Thoracic aorta (tissue), 2 donors: Measurements from ENCODE around the gene KCND3. TPM values are rescaled to one million over a fixed set of nuclear protein-coding genes. Genes with fewer than 3 reads are reported as not detected.

Experiments used
- ATAC-seq: fragments of 150-250 bp; one replicate; pipeline ENCODE4 v1.8.0; 2017; ENCODE audit warnings: low read depth; ENCODE audit not compliant: insufficient number of reproducible peaks, low FRiP score
- DNase-seq: peaks from one replicate; pipeline ENCODE4 v3.0.0-alpha.2; 2020; ENCODE audit warnings: low spot score
- H3K27ac ChIP-seq, 2 donors: fragments of 200-600 bp; sonication (generic); 1 replicate in 1 of 2; 2 replicates in 1 of 2; pipeline ENCODE4 v1.5.1; 2016; ENCODE audit warnings: mild to moderate bottlenecking in 2 of 2, moderate library complexity in 2 of 2
- H3K27me3 ChIP-seq: fragments of 200-600 bp; sonication (generic); replicated peaks from 2 replicates; pipeline ENCODE4 v1.6.0; 2016; ENCODE audit warnings: mild to moderate bottlenecking; ENCODE audit not compliant: insufficient read depth
- H3K36me3 ChIP-seq: fragments of 200-600 bp; sonication (generic); one replicate; pipeline ENCODE4 v1.5.1; 2016
- H3K4me1 ChIP-seq, 2 donors: fragments of 200-600 bp; sonication (generic); 1 replicate in 1 of 2; 2 replicates in 1 of 2; pipeline versions ENCODE4 v1.5.1 to v1.6.0; 2016; ENCODE audit warnings: low read depth in 2 of 2, mild to moderate bottlenecking in 1 of 2; ENCODE audit not compliant: control insufficient read depth in 1 of 2
- H3K4me3 ChIP-seq: fragments of 200-600 bp; sonication (generic); 2 replicates; pipeline ENCODE4 v1.5.1; 2016; ENCODE audit warnings: mild to moderate bottlenecking
- H3K9me3 ChIP-seq: fragments of 200-600 bp; sonication (generic); 2 replicates; pipeline ENCODE4 v1.5.1; 2016
- CTCF ChIP-seq: fragments of 200-600 bp; sonication (generic); IDR thresholded peaks from one replicate; pipeline ENCODE4 v1.5.1; 2019; ENCODE audit warnings: antibody characterized with exemption
- total RNA-seq, 2 donors: library from RNA; depleted of rRNA; stranded (reverse); fragments of >200 nt; gene quantifications; one replicate each; pipeline versions ENCODE4 v1.1.0 to v1.2.3, GENCODE V29; 2016

The KCND3 gene
- total RNA-seq, 2 donors from 2014 or later = 12.3 to 16.6 TPM

GRCh38 chr1:111879081-111879480 is 110.4 kb downstream of the KCND3 start:
- DNase-seq = no peak
- no peak for ATAC-seq
- Histone ChIP-seq H3K27ac (no peak overlapping the region), H3K4me1 (peaks cover 12 to 20% of the 10 kb centered on the region in 2 donors), H3K36me3 (no peaks in the 10 kb centered on the region), H3K27me3 (no peaks in the 10 kb centered on the region), H3K9me3 (no peaks in the 10 kb centered on the region), H3K4me3 (no peak overlapping the region)
- no peak for TF ChIP-seq CTCF

- Histone ChIP-seq H3K4me1 (peaks cover 12 to 20% of the 10 kb centered on the region in 2 donors), H3K36me3 (no peaks in the 10 kb centered on the region), H3K4me3 (no peak overlapping the region), H3K27me3 (no peaks in the 10 kb centered on the region), H3K9me3 (no peaks in the 10 kb centered on the region), H3K27ac (no peak overlapping the region)
- TF ChIP-seq CTCF = no peak
- no peak for ATAC-seq
- DNase-seq = no peak
Measured at GRCh38 chr1:111878649-111879048, 110.8 kb downstream of the KCND3 start.

- no peaks in the 10 kb centered on the region for H3K27me3 ChIP-seq
- ATAC-seq (no peak), DNase-seq (no peak)
- no peak overlapping the region for H3K4me3 ChIP-seq
- no peaks in the 10 kb centered on the region for H3K9me3 ChIP-seq
- H3K27ac ChIP-seq = no peak overlapping the region
- H3K4me1 ChIP-seq = peaks cover 12 to 20% of the 10 kb centered on the region in 2 donors
- no peaks in the 10 kb centered on the region for H3K36me3 ChIP-seq
- no peak for TF ChIP-seq CTCF
Measured at GRCh38 chr1:111878091-111878490, 111.4 kb downstream of the KCND3 start.

GRCh38 chr1:111876631-111877030 is 112.8 kb downstream of the KCND3 start:
- no peak for TF ChIP-seq CTCF
- Histone ChIP-seq H3K4me3 (no peak overlapping the region), H3K9me3 (no peaks in the 10 kb centered on the region), H3K27me3 (no peaks in the 10 kb centered on the region), H3K4me1 (peaks cover 12 to 20% of the 10 kb centered on the region in 2 donors), H3K36me3 (no peaks in the 10 kb centered on the region), H3K27ac (no peak overlapping the region)
- ATAC-seq = no peak
- DNase-seq = no peak

GRCh38 chr1:111875640-111876039 is 113.8 kb downstream of the KCND3 start:
- no peak for TF ChIP-seq CTCF
- Histone ChIP-seq H3K27ac (no peak overlapping the region), H3K4me3 (no peak overlapping the region), H3K27me3 (no peaks in the 10 kb centered on the region), H3K36me3 (no peaks in the 10 kb centered on the region), H3K9me3 (no peaks in the 10 kb centered on the region), H3K4me1 (peaks cover 12 to 20% of the 10 kb centered on the region in 2 donors)
- DNase-seq (no peak), ATAC-seq (no peak)
